ENCODE results near the gene GALNT18. TPM values are rescaled to one million over a fixed set of nuclear protein-coding genes. Genes with fewer than 3 reads are reported as not detected.

The GALNT18 gene
- total and polyA plus RNA-seq, 2 of the 4 experiments (the other 2 are of a cell fraction) = 9.5 to 11.3 TPM

- 48% methylated on average over 6 of the region's 12 CpGs; no CpG with 5 or more reads in 1 of the 2 experiments for WGBS, 2 experiments (ENCODE audit: extremely low coverage in 2 of 2, insufficient read length in 1 of 2)
- dilution Hi-C loops (cut with HindIII; ENCODE audit: low sequenced_read_pairs, unreplicated experiment) = no loop called here
These were observed 186.2 kb downstream of the GALNT18 start for GRCh38 chr11:11435635-11436034.

More at GRCh38 chr11:11435635-11436034, 186.2 kb downstream of the GALNT18 start:
- H4K20me1 ChIP-seq (ENCODE audit: insufficient read depth, low read length) = no peaks in the 10 kb centered on the region
- H3K14ac ChIP-seq (replicated peaks; ENCODE audit: low read depth, low read length) = no peak overlapping the region
- no peak overlapping the region for H3K18ac ChIP-seq (ENCODE audit: low read depth, low read length)
- ATAC-seq (ENCODE audit: low read depth) (no peak), DNase-seq (no peak)
- H4K91ac ChIP-seq (ENCODE audit: insufficient read depth, low read depth, low read length) = no peak overlapping the region
- ChIA-PET POLR2A (ENCODE audit: unreplicated experiment) (no interaction called here), CTCF (no interaction called here)
- in situ Hi-C loops (cut with MboI; ENCODE audit: low sequenced_read_pairs) (no loop called here), intact Hi-C loops (cut with micrococcal nuclease) (no loop called here)
- H3K9me1 ChIP-seq (ENCODE audit: insufficient read depth, low read length) = no peaks in the 10 kb centered on the region
- H2BK15ac ChIP-seq (ENCODE audit: low read depth, low read length) = no peak overlapping the region
- no peak overlapping the region for H4K8ac ChIP-seq (ENCODE audit: low read depth in 2 of 2, low read length in 2 of 2)
- H3K23ac ChIP-seq (ENCODE audit: low read depth, low read length) = no peak overlapping the region
- H2BK20ac ChIP-seq (ENCODE audit: low read depth, low read length) = no peak overlapping the region
- no peak overlapping the region for H3K56ac ChIP-seq (ENCODE audit: extremely low read depth, insufficient read depth, low read length)
- H3K9ac ChIP-seq (ENCODE audit: low read depth, low read length) = no peak overlapping the region
- H4K5ac ChIP-seq (ENCODE audit: low read depth, low read length) = no peak overlapping the region
- no peak overlapping the region for H3K4me3 ChIP-seq (ENCODE audit: insufficient read depth, low read depth, low read length)
- no peak overlapping the region for H3K27ac ChIP-seq (ENCODE audit: insufficient read depth, low read length)
- peaks cover 14% of the 10 kb centered on the region for H3K27me3 ChIP-seq (ENCODE audit: control insufficient read depth, insufficient read depth, low read length)
- H2AFZ ChIP-seq (replicated peaks; ENCODE audit: low read length, poor library complexity) = no peak overlapping the region
- H2BK5ac ChIP-seq (ENCODE audit: low read depth, low read length, poor library complexity, severe bottlenecking) = no peak overlapping the region
- no peaks in the 10 kb centered on the region for H3K79me1 ChIP-seq (ENCODE audit: low read depth in 1 of 2, low read length in 2 of 2)
- H2AK9ac ChIP-seq (replicated peaks; ENCODE audit: low read depth, low read length, poor library complexity) = no peak overlapping the region
- BruUV-seq (replicated peaks) = no TSS peak
- H2AK5ac ChIP-seq (ENCODE audit: low read depth, low read length) = no peak overlapping the region
- H3K4ac ChIP-seq (ENCODE audit: low read depth, low read length) = no peak overlapping the region
- no peaks in the 10 kb centered on the region for H3K36me3 ChIP-seq (ENCODE audit: control insufficient read depth, insufficient read depth, low read length)
- no peak overlapping the region for H3K4me2 ChIP-seq (ENCODE audit: low read depth, low read length)
- 0 out of 2 replicates have a peak, but pooled peaks cover 2% of the 10 kb centered on the region for H3K4me1 ChIP-seq (ENCODE audit: control insufficient read depth, insufficient read depth, low read length)
- TF ChIP-seq USF2 (IDR thresholded peaks at IDR 0.05; ENCODE audit: low read depth, low read length) (no peak), RFX5 (IDR thresholded peaks at IDR 0.05; ENCODE audit: low read depth, low read length) (no peak), SMC3 (IDR thresholded peaks at IDR 0.05; ENCODE audit: low read depth, low read length) (no peak), CHD1 (IDR thresholded peaks at IDR 0.05; ENCODE audit: low read depth, low read length) (no peak), RAD21 (IDR thresholded peaks at IDR 0.05; ENCODE audit: low read length) (no peak)
- no peak overlapping the region for H2BK120ac ChIP-seq (ENCODE audit: low read depth, low read length)
- no peaks in the 10 kb centered on the region for H3K9me3 ChIP-seq (ENCODE audit: control insufficient read depth, insufficient read depth, low read length)

Data from IMR-90 (cell line).